HepG2 (cell line): Measurements from ENCODE around the gene PELI3. TPM values are rescaled to one million over a fixed set of nuclear protein-coding genes. Genes with fewer than 3 reads are reported as not detected.
A peak's percentile ranks its signal among the peaks of the same experiment; 100 is the strongest.

ENCODE experiments used
- MAZ ChIP-seq, 2 experiments: sonication (generic) in 1 of 2; formaldehyde crosslinking in 1 of 2; IDR thresholded peaks; 2 replicates each; pipeline versions ENCODE4 v1.5.0 to v1.6.1; 2012 to 2020; ENCODE audit warnings: low read depth in 2 of 2, mild to moderate bottlenecking in 2 of 2, borderline replicate concordance in 1 of 2, improper control_type of control experiment in 1 of 2, low read length in 1 of 2, missing genetic modification reagents in 1 of 2, moderate library complexity in 1 of 2
- REL ChIP-seq: sonication (generic); formaldehyde crosslinking; conservative IDR thresholded peaks from 2 replicates; pipeline ENCODE4 v1.8.0; 2022; ENCODE audit warnings: mild to moderate bottlenecking, missing genetic modification reagents, moderate library complexity
- ZNF280B ChIP-seq: sonication (generic); formaldehyde crosslinking; IDR thresholded peaks from 2 replicates; pipeline ENCODE4 v1.5.0; 2020; ENCODE audit warnings: missing genetic modification reagents, mild to moderate bottlenecking, borderline replicate concordance
- ZNF546 ChIP-seq: sonication (generic); formaldehyde crosslinking; conservative IDR thresholded peaks from 2 replicates; pipeline ENCODE4 v1.8.1; 2023; ENCODE audit warnings: mild to moderate bottlenecking, missing genetic modification reagents
- ZZZ3 ChIP-seq: sonication (generic); formaldehyde crosslinking; IDR thresholded peaks from 2 replicates; pipeline ENCODE4 v1.4.0; 2020; ENCODE audit warnings: missing genetic modification reagents, mild to moderate bottlenecking, borderline replicate concordance
- polyA plus RNA-seq, 8 experiments: library from polyadenylated mRNA; depleted of rRNA in 3 of 8; stranded (reverse) in 7 of 8; unstranded in 1 of 8; fragments of >200 nt; fragmentation: Illumina TruSeq in 4 of 8; extraction: Trizol in 4 of 8; gene quantifications; 2 replicates each; pipeline versions ENCODE4 v1.2.1 to v1.2.3, GENCODE V29; 2011 to 2016; ENCODE audit warnings: low read depth in 4 of 8, missing spikeins in 1 of 8, mixed read lengths in 1 of 8; ENCODE audit not compliant: insufficient read depth in 1 of 8
- total RNA-seq, 5 experiments: library from RNA; depleted of rRNA; stranded (reverse); fragments of >200 nt; fragmentation: Illumina TruSeq; extraction: Trizol; gene quantifications; 2 replicates each; pipeline ENCODE4 v1.2.3, GENCODE V29; 2016; ENCODE audit warnings: low read depth in 1 of 5
- TF ChIP-seq, protein P1 (sequence below), 2 experiments: fragments of 450-650 bp in 1 of 2; sonication (generic) in 1 of 2; formaldehyde crosslinking in 1 of 2; IDR thresholded peaks; 2 replicates each; pipeline versions ENCODE4 v1.6.1 to v1.8.0; 2016 to 2022; ENCODE audit warnings: antibody characterized with exemption in 1 of 2, mild to moderate bottlenecking in 1 of 2, missing genetic modification reagents in 1 of 2
- TF ChIP-seq, protein P2 (sequence below): sonication (generic); formaldehyde crosslinking; IDR thresholded peaks from one replicate; pipeline ENCODE4 v1.5.1; 2020; ENCODE audit warnings: mild to moderate bottlenecking, missing genetic modification reagents; ENCODE audit errors: not compliant biosample characterization

PELI3 gene
- total and polyA plus RNA-seq, 2 of the 13 experiments (the other 11 are each of a cell fraction or from before 2014, with no cell fraction given): 2.0 to 4.0 TPM

DNA sequence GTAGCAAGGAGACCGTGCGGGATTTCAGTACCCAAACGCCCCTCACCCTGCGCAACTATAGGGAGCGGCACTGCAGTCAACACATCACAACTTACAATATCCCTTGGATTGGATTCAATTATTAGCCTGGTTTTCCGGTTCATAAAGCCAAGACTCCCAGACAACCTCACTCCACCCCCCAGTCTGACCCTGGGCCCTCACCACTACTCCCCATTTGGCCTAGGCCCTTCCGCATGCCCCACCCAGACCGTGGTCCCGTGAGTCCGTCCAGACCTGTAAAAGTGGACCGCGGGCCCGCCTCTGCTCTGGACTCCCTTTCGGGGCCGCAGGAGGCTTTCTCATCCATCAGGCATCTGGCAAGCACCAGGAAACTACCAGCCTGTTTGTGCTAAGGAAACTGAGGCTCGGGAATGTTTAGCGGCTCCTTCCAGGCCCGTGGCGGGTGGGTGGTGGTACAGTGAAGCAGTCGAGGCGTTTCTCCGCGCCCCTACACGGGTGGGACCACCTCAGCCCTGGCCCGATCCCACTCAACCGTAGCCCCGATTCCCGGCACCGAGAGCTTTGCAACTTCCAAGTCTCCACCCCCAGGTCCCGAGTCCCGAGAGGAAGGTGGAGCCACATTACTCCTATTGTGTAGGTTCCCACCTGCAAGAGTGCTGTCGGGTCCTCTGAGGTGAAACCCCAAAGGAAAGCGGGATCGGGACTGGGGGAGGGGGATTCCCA is 12.8 kb downstream of the PELI3 start (continued):
- TF ChIP-seq, protein P1, sequence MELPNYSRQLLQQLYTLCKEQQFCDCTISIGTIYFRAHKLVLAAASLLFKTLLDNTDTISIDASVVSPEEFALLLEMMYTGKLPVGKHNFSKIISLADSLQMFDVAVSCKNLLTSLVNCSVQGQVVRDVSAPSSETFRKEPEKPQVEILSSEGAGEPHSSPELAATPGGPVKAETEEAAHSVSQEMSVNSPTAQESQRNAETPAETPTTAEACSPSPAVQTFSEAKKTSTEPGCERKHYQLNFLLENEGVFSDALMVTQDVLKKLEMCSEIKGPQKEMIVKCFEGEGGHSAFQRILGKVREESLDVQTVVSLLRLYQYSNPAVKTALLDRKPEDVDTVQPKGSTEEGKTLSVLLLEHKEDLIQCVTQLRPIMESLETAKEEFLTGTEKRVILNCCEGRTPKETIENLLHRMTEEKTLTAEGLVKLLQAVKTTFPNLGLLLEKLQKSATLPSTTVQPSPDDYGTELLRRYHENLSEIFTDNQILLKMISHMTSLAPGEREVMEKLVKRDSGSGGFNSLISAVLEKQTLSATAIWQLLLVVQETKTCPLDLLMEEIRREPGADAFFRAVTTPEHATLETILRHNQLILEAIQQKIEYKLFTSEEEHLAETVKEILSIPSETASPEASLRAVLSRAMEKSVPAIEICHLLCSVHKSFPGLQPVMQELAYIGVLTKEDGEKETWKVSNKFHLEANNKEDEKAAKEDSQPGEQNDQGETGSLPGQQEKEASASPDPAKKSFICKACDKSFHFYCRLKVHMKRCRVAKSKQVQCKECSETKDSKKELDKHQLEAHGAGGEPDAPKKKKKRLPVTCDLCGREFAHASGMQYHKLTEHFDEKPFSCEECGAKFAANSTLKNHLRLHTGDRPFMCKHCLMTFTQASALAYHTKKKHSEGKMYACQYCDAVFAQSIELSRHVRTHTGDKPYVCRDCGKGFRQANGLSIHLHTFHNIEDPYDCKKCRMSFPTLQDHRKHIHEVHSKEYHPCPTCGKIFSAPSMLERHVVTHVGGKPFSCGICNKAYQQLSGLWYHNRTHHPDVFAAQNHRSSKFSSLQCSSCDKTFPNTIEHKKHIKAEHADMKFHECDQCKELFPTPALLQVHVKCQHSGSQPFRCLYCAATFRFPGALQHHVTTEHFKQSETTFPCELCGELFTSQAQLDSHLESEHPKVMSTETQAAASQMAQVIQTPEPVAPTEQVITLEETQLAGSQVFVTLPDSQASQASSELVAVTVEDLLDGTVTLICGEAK (IDR thresholded peaks at IDR 0.05): no peak
- TF ChIP-seq, protein P1 (CRISPR knock-in tag; IDR thresholded peaks at IDR 0.05): no peak
- no peak for TF ChIP-seq ZNF546 (CRISPR knock-in tag)
- TF ChIP-seq MAZ (IDR thresholded peaks at IDR 0.05; ENCODE audit: borderline replicate concordance, low read depth, low read length): no peak
- peak; percentile 2; the same call in 1 of the 2 replicates for TF ChIP-seq MAZ (CRISPR knock-in tag; IDR thresholded peaks at IDR 0.05; ENCODE audit: low read depth)
- TF ChIP-seq ZNF280B (CRISPR knock-in tag): no peak
- TF ChIP-seq, protein P2, sequence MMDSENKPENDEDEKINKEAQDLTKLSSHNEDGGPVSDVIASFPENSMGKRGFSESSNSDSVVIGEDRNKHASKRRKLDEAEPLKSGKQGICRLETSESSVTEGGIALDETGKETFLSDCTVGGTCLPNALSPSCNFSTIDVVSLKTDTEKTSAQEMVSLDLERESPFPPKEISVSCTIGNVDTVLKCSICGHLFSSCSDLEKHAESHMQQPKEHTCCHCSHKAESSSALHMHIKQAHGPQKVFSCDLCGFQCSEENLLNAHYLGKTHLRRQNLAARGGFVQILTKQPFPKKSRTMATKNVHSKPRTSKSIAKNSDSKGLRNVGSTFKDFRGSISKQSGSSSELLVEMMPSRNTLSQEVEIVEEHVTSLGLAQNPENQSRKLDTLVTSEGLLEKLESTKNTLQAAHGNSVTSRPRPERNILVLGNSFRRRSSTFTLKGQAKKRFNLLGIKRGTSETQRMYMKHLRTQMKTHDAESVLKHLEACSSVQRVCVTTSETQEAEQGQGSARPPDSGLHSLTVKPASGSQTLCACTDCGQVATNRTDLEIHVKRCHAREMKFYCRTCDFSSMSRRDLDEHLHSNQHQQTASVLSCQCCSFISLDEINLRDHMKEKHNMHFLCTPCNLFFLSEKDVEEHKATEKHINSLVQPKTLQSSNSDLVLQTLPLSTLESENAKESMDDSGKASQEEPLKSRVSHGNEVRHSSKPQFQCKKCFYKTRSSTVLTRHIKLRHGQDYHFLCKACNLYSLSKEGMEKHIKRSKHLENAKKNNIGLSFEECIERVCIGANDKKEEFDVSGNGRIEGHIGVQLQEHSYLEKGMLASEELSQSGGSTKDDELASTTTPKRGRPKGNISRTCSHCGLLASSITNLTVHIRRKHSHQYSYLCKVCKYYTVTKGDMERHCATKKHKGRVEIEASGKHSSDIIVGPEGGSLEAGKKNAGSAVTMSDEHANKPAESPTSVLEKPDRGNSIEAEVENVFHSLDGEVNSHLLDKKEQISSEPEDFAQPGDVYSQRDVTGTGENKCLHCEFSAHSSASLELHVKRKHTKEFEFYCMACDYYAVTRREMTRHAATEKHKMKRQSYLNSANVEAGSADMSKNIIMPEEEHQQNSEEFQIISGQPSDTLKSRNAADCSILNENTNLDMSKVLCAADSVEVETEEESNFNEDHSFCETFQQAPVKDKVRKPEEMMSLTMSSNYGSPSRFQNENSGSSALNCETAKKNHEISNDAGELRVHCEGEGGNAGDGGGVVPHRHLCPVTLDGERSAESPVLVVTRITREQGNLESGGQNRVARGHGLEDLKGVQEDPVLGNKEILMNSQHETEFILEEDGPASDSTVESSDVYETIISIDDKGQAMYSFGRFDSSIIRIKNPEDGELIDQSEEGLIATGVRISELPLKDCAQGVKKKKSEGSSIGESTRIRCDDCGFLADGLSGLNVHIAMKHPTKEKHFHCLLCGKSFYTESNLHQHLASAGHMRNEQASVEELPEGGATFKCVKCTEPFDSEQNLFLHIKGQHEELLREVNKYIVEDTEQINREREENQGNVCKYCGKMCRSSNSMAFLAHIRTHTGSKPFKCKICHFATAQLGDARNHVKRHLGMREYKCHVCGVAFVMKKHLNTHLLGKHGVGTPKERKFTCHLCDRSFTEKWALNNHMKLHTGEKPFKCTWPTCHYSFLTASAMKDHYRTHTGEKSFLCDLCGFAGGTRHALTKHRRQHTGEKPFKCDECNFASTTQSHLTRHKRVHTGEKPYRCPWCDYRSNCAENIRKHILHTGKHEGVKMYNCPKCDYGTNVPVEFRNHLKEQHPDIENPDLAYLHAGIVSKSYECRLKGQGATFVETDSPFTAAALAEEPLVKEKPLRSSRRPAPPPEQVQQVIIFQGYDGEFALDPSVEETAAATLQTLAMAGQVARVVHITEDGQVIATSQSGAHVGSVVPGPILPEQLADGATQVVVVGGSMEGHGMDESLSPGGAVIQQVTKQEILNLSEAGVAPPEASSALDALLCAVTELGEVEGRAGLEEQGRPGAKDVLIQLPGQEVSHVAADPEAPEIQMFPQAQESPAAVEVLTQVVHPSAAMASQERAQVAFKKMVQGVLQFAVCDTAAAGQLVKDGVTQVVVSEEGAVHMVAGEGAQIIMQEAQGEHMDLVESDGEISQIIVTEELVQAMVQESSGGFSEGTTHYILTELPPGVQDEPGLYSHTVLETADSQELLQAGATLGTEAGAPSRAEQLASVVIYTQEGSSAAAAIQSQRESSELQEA (CRISPR knock-in tag): peak; percentile 27
- no peak for TF ChIP-seq ZZZ3 (CRISPR knock-in tag)
- TF ChIP-seq REL: no peak
